A549 (cell line): ENCODE data around the gene HOXB7. TPM values are rescaled to one million over a fixed set of nuclear protein-coding genes. Genes with fewer than 3 reads are reported as not detected.

Source experiments
- ATAC-seq, 2 experiments: fragments of 200-7000 bp in 1 of 2; fragments of >200 bp in 1 of 2; cut with Nextera tagmentation in 1 of 2; cut with Tn5 transposase in 1 of 2; 3 replicates each; pipeline versions ENCODE4 v1.8.0 to v1.9.1; 2018 to 2020; ENCODE audit warnings: mild to moderate bottlenecking in 1 of 2, moderate library complexity in 1 of 2
- CTCF ChIA-PET: fragments of 300-600 bp; sonication (Branson Sonifier 250); formaldehyde crosslinking; extraction: SDS; loops from one replicate; lab custom pipeline; 2021; ENCODE audit warnings: antibody characterized with exemption, inconsistent platforms; lab: Yijun Ruan, JAX
- POLR2A ChIA-PET: fragments of 350-600 bp; formaldehyde crosslinking; extraction: SDS; loops from one replicate; lab custom pipeline; 2021; ENCODE audit warnings: antibody characterized with exemption, inconsistent platforms; lab: Yijun Ruan, JAX
- DNase-seq, 2 experiments: peaks; one replicate each; pipeline versions ENCODE4 v3.0.0 to v3.0.0-alpha.2; 2011 to 2016; ENCODE audit warnings: low read depth in 1 of 2, low spot score in 1 of 2
- FAIRE-seq: peaks from 2 replicates; lab custom pipeline; 2011; peaks lifted over from hg19 to GRCh38; lab: Jason Lieb, UNC
- H3K27ac ChIP-seq, 2 experiments: fragments of >200 bp; sonication (Bioruptor Twin); formaldehyde crosslinking; 3 replicates each; pipeline ENCODE4 v1.5.1; 2016 to 2017
- H3K4me1 ChIP-seq: fragments of >200 bp; sonication (Bioruptor Twin); formaldehyde crosslinking; 3 replicates; pipeline ENCODE4 v1.6.1; 2016
- H3K4me2 ChIP-seq: fragments of >200 bp; sonication (Bioruptor Twin); formaldehyde crosslinking; 3 replicates; pipeline ENCODE4 v1.6.1; 2016
- H3K4me3 ChIP-seq: fragments of >200 bp; sonication (Bioruptor Twin); formaldehyde crosslinking; 3 replicates; pipeline ENCODE4 v1.5.1; 2016
- H3K9me3 ChIP-seq: fragments of >200 bp; sonication (Bioruptor Twin); formaldehyde crosslinking; 3 replicates; pipeline ENCODE4 v1.6.1; 2016
- ATOH8 ChIP-seq: fragments of 250-450 bp; sonication (Bioruptor Pico); IDR thresholded peaks from 2 replicates; pipeline ENCODE4 v1.5.0; 2020; ENCODE audit warnings: low read depth, mild to moderate bottlenecking, moderate library complexity
- BCL3 ChIP-seq: fragments of >200 bp; sonication (Bioruptor Twin); formaldehyde crosslinking; IDR thresholded peaks from 3 replicates; pipeline ENCODE4 v1.6.1; 2016
- CBX8 ChIP-seq: fragments of 200-600 bp; sonication (generic); IDR thresholded peaks from 2 replicates; pipeline ENCODE4 v1.6.1; 2016
- CEBPB ChIP-seq, 2 experiments: fragments of >200 bp in 1 of 2; sonication (Bioruptor Twin) in 1 of 2; formaldehyde crosslinking in 1 of 2; IDR thresholded peaks; 2 replicates each; pipeline ENCODE4 v1.6.1; 2012 to 2016
- CHD2 ChIP-seq: fragments of 150-350 bp; IDR thresholded peaks from 2 replicates; pipeline ENCODE4 v1.6.1; 2014; ENCODE audit warnings: low read length; ENCODE audit not compliant: partially characterized antibody
- CHD4 ChIP-seq: fragments of 200-600 bp; sonication (generic); IDR thresholded peaks from 2 replicates; pipeline ENCODE4 v1.6.1; 2016; ENCODE audit warnings: antibody characterized with exemption, mild to moderate bottlenecking, borderline replicate concordance
- ESRRA ChIP-seq: fragments of 150-350 bp; IDR thresholded peaks from 2 replicates; pipeline ENCODE4 v1.6.1; 2014; ENCODE audit warnings: mild to moderate bottlenecking, low read length, borderline replicate concordance
- FOSB ChIP-seq: fragments of 250-450 bp; sonication (Bioruptor Pico); IDR thresholded peaks from 2 replicates; pipeline ENCODE4 v1.5.0; 2020; ENCODE audit warnings: mild to moderate bottlenecking, moderate library complexity
- HDAC2 ChIP-seq: fragments of 200-600 bp; sonication (generic); IDR thresholded peaks from 2 replicates; pipeline ENCODE4 v1.6.1; 2016
- HEYL ChIP-seq: fragments of 250-450 bp; sonication (Bioruptor Pico); IDR thresholded peaks from 2 replicates; pipeline ENCODE4 v1.8.0; 2021; ENCODE audit warnings: mild to moderate bottlenecking, moderate library complexity
- HOXB13 ChIP-seq: fragments of 250-450 bp; sonication (Bioruptor Pico); IDR thresholded peaks from 2 replicates; pipeline ENCODE4 v1.5.0; 2020; ENCODE audit warnings: low read depth, mild to moderate bottlenecking, moderate library complexity
- MAZ ChIP-seq: fragments of 150-350 bp; IDR thresholded peaks from 2 replicates; pipeline ENCODE4 v1.6.1; 2014; ENCODE audit warnings: antibody characterized with exemption, low read depth, low read length, borderline replicate concordance
- MYC ChIP-seq: IDR thresholded peaks from 2 replicates; pipeline ENCODE4 v1.6.1; 2012; ENCODE audit warnings: mild to moderate bottlenecking, inconsistent platforms, low read length, improper control_type of control experiment, borderline replicate concordance
- NFE2L2 ChIP-seq: fragments of 150-350 bp; conservative IDR thresholded peaks from 2 replicates; pipeline ENCODE4 v1.6.1; 2014; ENCODE audit warnings: low read length
- NPAS2 ChIP-seq: fragments of 250-450 bp; sonication (Bioruptor Pico); IDR thresholded peaks from 2 replicates; pipeline ENCODE4 v1.8.0; 2022; ENCODE audit warnings: mild to moderate bottlenecking, moderate library complexity, borderline replicate concordance
- NR3C1 ChIP-seq: fragments of >200 bp; sonication (Bioruptor Twin); formaldehyde crosslinking; IDR thresholded peaks from 3 replicates; pipeline ENCODE4 v1.6.1; 2017
- PHF8 ChIP-seq: fragments of 200-600 bp; sonication (generic); IDR thresholded peaks from 2 replicates; pipeline ENCODE4 v1.6.1; 2016; ENCODE audit warnings: low read depth, mild to moderate bottlenecking, antibody characterized with exemption, moderate library complexity, borderline replicate concordance
- RCOR1 ChIP-seq: fragments of 150-350 bp; IDR thresholded peaks from 2 replicates; pipeline ENCODE4 v1.6.1; 2014; ENCODE audit warnings: antibody characterized with exemption, low read length, low read depth
- RNF2 ChIP-seq: fragments of 200-600 bp; sonication (generic); IDR thresholded peaks from 2 replicates; pipeline ENCODE4 v1.6.1; 2016; ENCODE audit warnings: low read depth, mild to moderate bottlenecking, antibody characterized with exemption, moderate library complexity, borderline replicate concordance
- SMC3 ChIP-seq: fragments of >200 bp; sonication (Bioruptor Twin); formaldehyde crosslinking; IDR thresholded peaks from 3 replicates; pipeline ENCODE4 v1.6.1; 2018; ENCODE audit warnings: inconsistent platforms
- TFCP2L1 ChIP-seq: fragments of 250-450 bp; sonication (Bioruptor Pico); IDR thresholded peaks from 2 replicates; pipeline ENCODE4 v1.5.0; 2021; ENCODE audit warnings: mild to moderate bottlenecking
- TP53 ChIP-seq: fragments of 250-450 bp; sonication (Bioruptor Pico); IDR thresholded peaks from 2 replicates; pipeline ENCODE4 v1.5.0; 2021; ENCODE audit warnings: mild to moderate bottlenecking, moderate library complexity
- ZC3H11A ChIP-seq: fragments of 450-650 bp; IDR thresholded peaks from 2 replicates; pipeline ENCODE4 v1.6.1; 2014; ENCODE audit warnings: antibody characterized with exemption, mild to moderate bottlenecking
- ZNF302 ChIP-seq: fragments of 250-450 bp; sonication (Bioruptor Pico); IDR thresholded peaks from 2 replicates; pipeline ENCODE4 v1.9.0; 2021; ENCODE audit warnings: inconsistent platforms, mild to moderate bottlenecking, moderate library complexity
- WGBS: methylation state at CpG from one replicate; pipeline ENCODE4 v1.1.6; 2017; ENCODE audit errors: missing lambda C conversion rate; 5-methylcytosine and 5-hydroxymethylcytosine counted together
- polyA plus RNA-seq, 4 experiments: library from polyadenylated mRNA; depleted of rRNA in 3 of 4; stranded (reverse); fragments of >200 nt; fragmentation: RNase III in 1 of 4; extraction: RNeasy Plus Mini Kit Qiagen cat#74134 plus additional on column Dnase treatment in 1 of 4; gene quantifications; 2 replicates in 3 of 4; 3 replicates in 1 of 4; pipeline ENCODE4 v1.2.3, GENCODE V29; 2011 to 2017
- TF ChIP-seq, protein P1 (sequence below): fragments of >200 bp; sonication (Bioruptor Twin); formaldehyde crosslinking; IDR thresholded peaks from 2 replicates; pipeline ENCODE4 v1.6.1; 2016
- TF ChIP-seq, protein P2 (sequence below): fragments of >200 bp; sonication (Bioruptor Twin); formaldehyde crosslinking; IDR thresholded peaks from 3 replicates; pipeline ENCODE4 v1.5.1; 2016

Gene HOXB7
- polyA plus RNA-seq, 2 of the 4 experiments (the other 2 are of a cell fraction): 22.3 to 32.3 TPM

DNA sequence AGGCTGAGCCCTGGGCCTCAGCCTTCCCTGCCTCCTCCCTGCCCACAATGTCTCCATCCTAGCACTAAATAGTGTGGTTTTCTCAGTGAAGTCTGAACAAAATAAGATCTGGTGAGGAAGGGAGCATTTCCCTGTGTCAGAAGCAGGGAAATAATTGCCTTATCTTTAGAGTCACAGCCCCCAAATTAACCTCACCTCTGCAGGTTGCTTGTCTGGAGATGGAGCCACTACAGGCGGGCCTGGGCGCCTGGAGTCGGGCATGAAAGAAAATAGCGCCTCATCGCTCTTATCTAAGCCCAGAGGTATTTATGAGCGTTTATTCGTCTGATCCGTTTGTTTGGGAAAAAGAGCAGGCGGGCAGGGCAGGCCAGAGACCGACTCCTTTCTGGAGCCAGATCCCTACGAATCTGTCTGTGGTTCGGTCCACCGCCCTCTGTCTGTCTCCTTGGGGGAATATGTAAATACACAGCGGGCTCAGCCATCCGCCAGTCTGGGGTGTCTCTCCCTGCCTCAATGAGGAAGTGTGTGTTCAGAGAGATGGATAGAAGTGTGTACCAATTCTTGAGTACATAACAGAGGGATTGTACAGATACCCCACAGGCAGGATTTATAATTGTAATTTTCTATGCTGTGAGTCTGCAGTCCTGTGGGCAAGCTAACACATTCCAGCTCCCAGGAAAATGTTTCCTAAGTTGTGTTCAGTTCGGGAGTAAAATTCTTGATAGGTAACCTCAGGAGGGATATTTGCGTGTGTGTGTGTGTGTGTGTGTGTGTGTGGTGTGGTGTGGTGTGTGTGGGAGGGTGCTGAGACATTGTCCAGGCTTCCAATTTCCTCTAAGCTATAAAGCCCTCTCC is 10.3 kb downstream of the HOXB7 start:
- POLR2A ChIA-PET: no interaction called here

DNA sequence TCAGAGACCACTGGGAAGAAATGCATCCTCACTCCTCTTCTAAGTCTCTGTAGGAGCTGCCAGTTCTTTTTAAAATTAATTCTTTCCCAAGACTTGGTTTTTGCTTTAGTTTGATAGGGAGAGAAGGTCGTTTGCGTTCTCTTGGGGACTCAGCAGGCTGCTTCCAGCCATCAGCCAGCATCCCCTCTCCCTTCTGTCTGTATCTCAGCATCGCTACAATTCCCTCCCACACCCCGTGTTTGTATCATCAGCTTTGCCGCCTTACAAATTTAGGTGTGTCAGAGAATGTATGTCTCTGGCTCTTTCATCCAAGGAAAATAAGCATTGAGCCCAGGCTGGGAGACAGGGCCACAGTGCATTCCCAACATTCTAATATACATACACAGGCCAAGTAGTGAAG is 11.5 kb downstream of the HOXB7 start:
- TF ChIP-seq HEYL (CRISPR knock-in tag) (no peak), PHF8 (no peak), CEBPB (IDR thresholded peaks at IDR 0.05) (no peak), HDAC2 (no peak), RNF2 (no peak), HOXB13 (CRISPR knock-in tag) (no peak), ZNF302 (CRISPR knock-in tag) (no peak), TP53 (no peak), ZC3H11A (no peak), RCOR1 (no peak), FOSB (no peak), BCL3 (no peak), ATOH8 (CRISPR knock-in tag) (no peak), NPAS2 (CRISPR knock-in tag) (no peak), NR3C1 (no peak), CHD4 (no peak), MYC (no peak), NFE2L2 (no peak)
- TF ChIP-seq, protein P1, sequence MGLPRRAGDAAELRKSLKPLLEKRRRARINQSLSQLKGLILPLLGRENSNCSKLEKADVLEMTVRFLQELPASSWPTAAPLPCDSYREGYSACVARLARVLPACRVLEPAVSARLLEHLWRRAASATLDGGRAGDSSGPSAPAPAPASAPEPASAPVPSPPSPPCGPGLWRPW: no peak
- TF ChIP-seq, all 56 proteins: peak for 0
- Histone ChIP-seq H3K4me2 (no peak overlapping the region), H3K9me3 (no peaks in the 10 kb centered on the region), H3K27ac (0 out of 6 replicates have a peak overlapping the region, but pooled peaks of 1 of the 2 experiments have one; percentile 14), H3K4me3 (no peak overlapping the region), H3K4me1 (peaks cover 25% of the 10 kb centered on the region)
- no peak for ATAC-seq
- ChIA-PET CTCF (interaction anchor here (1.0 to 3.0 kb wide), 5 partner anchors 106 to 576 kb away, joined by 3 to 10 read pairs (median 4); no protein-coding TSS in a partner anchor), POLR2A (no interaction called here)
- 84% methylated on average over 5 of the region's 5 CpGs for WGBS
- no peak for DNase-seq
- FAIRE-seq: no peak

More for the DNA sequence above, 10.3 kb downstream of the HOXB7 start:
- DNase-seq (no peak), FAIRE-seq (no peak), ATAC-seq (no peak)
- Histone ChIP-seq H3K27ac (peak overlapping the region; percentile 91 to 95), H3K4me2 (peak overlapping the region; percentile 91), H3K9me3 (no peaks in the 10 kb centered on the region)
- CTCF ChIA-PET: interaction anchor here (0.5 to 3.0 kb wide), 11 partner anchors 9 to 570 kb away, joined by 3 to 10 read pairs (median 3); no protein-coding TSS in a partner anchor
- TF ChIP-seq ESRRA (no peak), HDAC2 (no peak), TFCP2L1 (CRISPR knock-in tag) (no peak), MAZ (no peak), SMC3 (no peak), CBX8 (no peak), NPAS2 (CRISPR knock-in tag) (no peak), NR3C1 (no peak), ZNF302 (CRISPR knock-in tag) (no peak), CHD2 (no peak)
- TF ChIP-seq, protein P2, sequence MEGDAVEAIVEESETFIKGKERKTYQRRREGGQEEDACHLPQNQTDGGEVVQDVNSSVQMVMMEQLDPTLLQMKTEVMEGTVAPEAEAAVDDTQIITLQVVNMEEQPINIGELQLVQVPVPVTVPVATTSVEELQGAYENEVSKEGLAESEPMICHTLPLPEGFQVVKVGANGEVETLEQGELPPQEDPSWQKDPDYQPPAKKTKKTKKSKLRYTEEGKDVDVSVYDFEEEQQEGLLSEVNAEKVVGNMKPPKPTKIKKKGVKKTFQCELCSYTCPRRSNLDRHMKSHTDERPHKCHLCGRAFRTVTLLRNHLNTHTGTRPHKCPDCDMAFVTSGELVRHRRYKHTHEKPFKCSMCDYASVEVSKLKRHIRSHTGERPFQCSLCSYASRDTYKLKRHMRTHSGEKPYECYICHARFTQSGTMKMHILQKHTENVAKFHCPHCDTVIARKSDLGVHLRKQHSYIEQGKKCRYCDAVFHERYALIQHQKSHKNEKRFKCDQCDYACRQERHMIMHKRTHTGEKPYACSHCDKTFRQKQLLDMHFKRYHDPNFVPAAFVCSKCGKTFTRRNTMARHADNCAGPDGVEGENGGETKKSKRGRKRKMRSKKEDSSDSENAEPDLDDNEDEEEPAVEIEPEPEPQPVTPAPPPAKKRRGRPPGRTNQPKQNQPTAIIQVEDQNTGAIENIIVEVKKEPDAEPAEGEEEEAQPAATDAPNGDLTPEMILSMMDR: no peak
- TF ChIP-seq, all 56 proteins: peak for 0
- Histone ChIP-seq H3K4me3 (no peak overlapping the region), H3K4me1 (peaks cover 29% of the 10 kb centered on the region)
- 69% methylated on average over 17 of the region's 17 CpGs for whole genome bisulfite sequencing
